KMS-11 (cell line): ENCODE data around the gene SRSF3.
A peak's percentile ranks its signal among the peaks of the same experiment; 100 is the strongest.

Experiments used
- H2AFZ ChIP-seq: fragments of 200-600 bp; sonication (generic); 2 replicates; pipeline ENCODE4 v1.6.1; 2016; ENCODE audit warnings: antibody characterized with exemption, mixed run types, low read depth
- H3K27ac ChIP-seq: fragments of 200-600 bp; sonication (generic); 2 replicates; pipeline ENCODE4 v1.6.1; 2016; ENCODE audit warnings: mild to moderate bottlenecking, mixed run types
- H3K27me3 ChIP-seq: fragments of 200-600 bp; sonication (generic); 2 replicates; pipeline ENCODE4 v1.6.1; 2017; ENCODE audit warnings: mild to moderate bottlenecking, low read depth, mixed run types, moderate library complexity; ENCODE audit not compliant: insufficient read depth
- H3K36me3 ChIP-seq: fragments of 200-600 bp; sonication (generic); 2 replicates; pipeline ENCODE4 v1.6.1; 2017; ENCODE audit warnings: mild to moderate bottlenecking, mixed run types; ENCODE audit not compliant: insufficient read depth
- H3K4me1 ChIP-seq: fragments of 200-600 bp; sonication (generic); 2 replicates; pipeline ENCODE4 v1.6.1; 2016; ENCODE audit warnings: mild to moderate bottlenecking, low read depth, mixed run types; ENCODE audit not compliant: poor library complexity, severe bottlenecking
- H3K4me2 ChIP-seq: fragments of 200-600 bp; sonication (generic); 2 replicates; pipeline ENCODE4 v1.7.0; 2016; ENCODE audit warnings: mild to moderate bottlenecking, mixed run types
- H3K4me3 ChIP-seq: fragments of 200-600 bp; sonication (generic); IDR thresholded peaks from 2 replicates; pipeline ENCODE4 v1.6.1; 2017; ENCODE audit warnings: low read depth, low read length, mixed read lengths; ENCODE audit not compliant: insufficient read depth
- H3K79me2 ChIP-seq: fragments of 200-600 bp; sonication (generic); 2 replicates; pipeline ENCODE4 v1.6.1; 2016; ENCODE audit warnings: low read depth, mixed run types; ENCODE audit not compliant: insufficient read depth
- H3K9ac ChIP-seq: fragments of 200-600 bp; sonication (generic); 2 replicates; pipeline ENCODE4 v1.6.1; 2016; ENCODE audit warnings: mild to moderate bottlenecking, mixed run types
- H4K20me1 ChIP-seq: fragments of 200-600 bp; sonication (generic); 2 replicates; pipeline ENCODE4 v1.6.1; 2016; ENCODE audit warnings: mild to moderate bottlenecking, mixed run types; ENCODE audit not compliant: insufficient read depth
- CTCF ChIP-seq: fragments of 200-600 bp; sonication (generic); conservative IDR thresholded peaks from 2 replicates; pipeline ENCODE4 v1.6.1; 2017; ENCODE audit warnings: low read depth, mild to moderate bottlenecking, antibody characterized with exemption, low read length, moderate library complexity, mixed read lengths

SRSF3 gene

GRCh38 chr6:36594029-36594815 lies at the start of gene SRSF3:
SRSF3 (plus strand) TSS chr6:36594362; CDS start chr6:36596763, 2,401 bp downstream.
- peaks cover 34% of the 10 kb centered on the region; the same call in 1 of the 2 replicates for H3K36me3 ChIP-seq
- H3K4me2 ChIP-seq: peak within 1 kb of the TSS; percentile 75
- H4K20me1 ChIP-seq: peaks cover 37% of the 10 kb centered on the region
- peak within 1 kb of the TSS; percentile 99 for H2AFZ ChIP-seq
- H3K79me2 ChIP-seq: peaks cover 51% of the 10 kb centered on the region
- H3K4me3 ChIP-seq: no peak within 1 kb of the TSS
- H3K27ac ChIP-seq: peak within 1 kb of the TSS; percentile 98
- peak within 1 kb of the TSS; percentile 100 for H3K9ac ChIP-seq
- peaks cover 54% of the 10 kb centered on the region for H3K4me1 ChIP-seq
- H3K27me3 ChIP-seq: no peaks in the 10 kb centered on the region
- peak; percentile 46 for TF ChIP-seq CTCF

- peaks cover 42% of the 10 kb centered on the region for H3K4me1 ChIP-seq
- peaks cover 41% of the 10 kb centered on the region; the same call in 1 of the 2 replicates for H3K79me2 ChIP-seq
- H3K27me3 ChIP-seq: no peaks in the 10 kb centered on the region
- no peak overlapping the region for H2AFZ ChIP-seq
- H3K36me3 ChIP-seq: no peaks in the 10 kb centered on the region
- no peaks in the 10 kb centered on the region for H4K20me1 ChIP-seq
- peak overlapping the region; percentile 93 for H3K4me2 ChIP-seq
- no peak for TF ChIP-seq CTCF
- H3K4me3 ChIP-seq: no peak overlapping the region
- no peak overlapping the region for H3K27ac ChIP-seq
- peak overlapping the region; percentile 77; the same call in 1 of the 2 replicates for H3K9ac ChIP-seq
Measured at GRCh38 chr6:36545767-36546307, 48.3 kb upstream of the SRSF3 start.

GRCh38 chr6:36546308-36546919 lies 47.7 kb upstream of the SRSF3 start:
- Histone ChIP-seq H3K4me2 (peak overlapping the region; percentile 93), H2AFZ (peak overlapping the region; percentile 93), H4K20me1 (no peaks in the 10 kb centered on the region), H3K27ac (peak overlapping the region; percentile 35; the same call in 1 of the 2 replicates), H3K27me3 (no peaks in the 10 kb centered on the region), H3K4me1 (peaks cover 42% of the 10 kb centered on the region), H3K9ac (peak overlapping the region; percentile 77; the same call in 1 of the 2 replicates), H3K36me3 (no peaks in the 10 kb centered on the region), H3K79me2 (peaks cover 41% of the 10 kb centered on the region; the same call in 1 of the 2 replicates), H3K4me3 (peak overlapping the region; percentile 58)
- no peak for TF ChIP-seq CTCF

- Histone ChIP-seq H3K9ac (peak within 1 kb of the TSS; percentile 77; the same call in 1 of the 2 replicates), H3K27me3 (no peaks in the 10 kb centered on the region), H3K36me3 (no peaks in the 10 kb centered on the region), H3K4me3 (peak within 1 kb of the TSS; percentile 58), H3K4me2 (peak within 1 kb of the TSS; percentile 93), H3K4me1 (peaks cover 41% of the 10 kb centered on the region), H3K79me2 (peaks cover 39% of the 10 kb centered on the region; the same call in 1 of the 2 replicates), H4K20me1 (no peaks in the 10 kb centered on the region), H3K27ac (peak within 1 kb of the TSS; percentile 35; the same call in 1 of the 2 replicates), H2AFZ (peak within 1 kb of the TSS; percentile 93)
- TF ChIP-seq CTCF: no peak; the same call in 1 of the 2 replicates
Measured at GRCh38 chr6:36546920-36547645, 47.1 kb upstream of the SRSF3 start, which contains the start of gene STK38. STK38 (minus strand) TSS chr6:36547479; CDS start chr6:36540202, 7,277 bp downstream.
